H9 (cell line): ENCODE results near the gene IVNS1ABP. TPM values are rescaled to one million over a fixed set of nuclear protein-coding genes. Genes with fewer than 3 reads are reported as not detected.
"Not testable (repeated sequence)": the region's sequence is repeated elsewhere in the genome, so short reads cannot be mapped to it uniquely, and the experiment has no call there.

Experiments
- DNase-seq: peaks from one replicate; pipeline ENCODE4 v3.0.0-alpha.2; 2017
- H2AFZ ChIP-seq: one replicate; pipeline ENCODE4 v1.6.1; 2013; ENCODE audit warnings: mild to moderate bottlenecking, low read length, control low read depth, moderate library complexity
- H2AK5ac ChIP-seq: 2 replicates; pipeline ENCODE4 v1.6.1; 2013; ENCODE audit warnings: low read length, control low read depth, mixed read lengths; ENCODE audit not compliant: insufficient read length
- H2BK120ac ChIP-seq: one replicate; pipeline ENCODE4 v1.6.1; 2013; ENCODE audit warnings: low read depth, mild to moderate bottlenecking, low read length, control low read depth, inconsistent platforms; ENCODE audit not compliant: poor library complexity, severe bottlenecking
- H2BK12ac ChIP-seq: 2 replicates; pipeline ENCODE4 v1.6.1; 2013; ENCODE audit warnings: low read length, control low read depth, mixed read lengths, low read depth; ENCODE audit not compliant: insufficient read length
- H2BK15ac ChIP-seq: 2 replicates; pipeline ENCODE4 v1.6.1; 2013; ENCODE audit warnings: low read depth, low read length, control low read depth
- H2BK20ac ChIP-seq: one replicate; pipeline ENCODE4 v1.6.1; 2013; ENCODE audit warnings: low read depth, mild to moderate bottlenecking, low read length, control low read depth, inconsistent platforms; ENCODE audit not compliant: poor library complexity, severe bottlenecking
- H2BK5ac ChIP-seq: 2 replicates; pipeline ENCODE4 v1.6.1; 2013; ENCODE audit warnings: low read length, control low read depth, mixed read lengths; ENCODE audit not compliant: insufficient read length
- H3K14ac ChIP-seq: 2 replicates; pipeline ENCODE4 v1.6.1; 2013; ENCODE audit warnings: low read length, control low read depth; ENCODE audit not compliant: insufficient read depth
- H3K18ac ChIP-seq: 2 replicates; pipeline ENCODE4 v1.6.1; 2013; ENCODE audit warnings: low read depth, mild to moderate bottlenecking, mixed read lengths, low read length, control low read depth; ENCODE audit not compliant: insufficient read length
- H3K23ac ChIP-seq: 2 replicates; pipeline ENCODE4 v1.6.1; 2013; ENCODE audit warnings: low read length, control low read depth, mixed read lengths, low read depth; ENCODE audit not compliant: insufficient read length
- H3K23me2 ChIP-seq: 2 replicates; pipeline ENCODE4 v1.6.1; 2013; ENCODE audit warnings: low read depth, mild to moderate bottlenecking, mixed read lengths, low read length, control low read depth; ENCODE audit not compliant: insufficient read length, poor library complexity, severe bottlenecking
- H3K27ac ChIP-seq: 2 replicates; pipeline ENCODE4 v1.5.1; 2013; ENCODE audit warnings: low read length, control low read depth, mixed read lengths, low read depth; ENCODE audit not compliant: insufficient read length
- H3K27me3 ChIP-seq: 2 replicates; pipeline ENCODE4 v1.6.1; 2013; ENCODE audit warnings: low read length, control low read depth, inconsistent platforms; ENCODE audit not compliant: insufficient read depth
- H3K4ac ChIP-seq: 2 replicates; pipeline ENCODE4 v1.6.1; 2013; ENCODE audit warnings: low read depth, mild to moderate bottlenecking, control low read depth, inconsistent platforms, low read length, moderate library complexity
- H3K4me1 ChIP-seq: 2 replicates; pipeline ENCODE4 v1.6.1; 2013; ENCODE audit warnings: low read length, control low read depth, inconsistent platforms; ENCODE audit not compliant: insufficient read depth
- H3K4me2 ChIP-seq: 2 replicates; pipeline ENCODE4 v1.6.1; 2013; ENCODE audit warnings: low read length, control low read depth, mixed read lengths; ENCODE audit not compliant: insufficient read length, insufficient read depth
- H3K56ac ChIP-seq: 2 replicates; pipeline ENCODE4 v1.6.1; 2013; ENCODE audit warnings: low read depth, mild to moderate bottlenecking, mixed read lengths, low read length, control low read depth; ENCODE audit not compliant: insufficient read length
- H3K79me1 ChIP-seq: 2 replicates; pipeline ENCODE4 v1.6.1; 2013; ENCODE audit warnings: low read depth, mild to moderate bottlenecking, moderate library complexity, low read length, control low read depth, inconsistent platforms; ENCODE audit not compliant: insufficient read depth, poor library complexity, severe bottlenecking
- H3K79me2 ChIP-seq: 2 replicates; pipeline ENCODE4 v1.6.1; 2013; ENCODE audit warnings: low read length, control low read depth, inconsistent platforms; ENCODE audit not compliant: insufficient read depth
- H3K9ac ChIP-seq: 2 replicates; pipeline ENCODE4 v1.6.1; 2013; ENCODE audit warnings: low read length, control low read depth, mixed read lengths; ENCODE audit not compliant: insufficient read length; ENCODE audit errors: extremely low read depth
- H3K9me3 ChIP-seq: one replicate; pipeline ENCODE4 v1.6.1; 2013; ENCODE audit warnings: low read depth, low read length, inconsistent platforms; ENCODE audit not compliant: control insufficient read depth
- H3T11ph ChIP-seq: one replicate; pipeline ENCODE4 v1.6.1; 2013; ENCODE audit warnings: mild to moderate bottlenecking, low read length, control low read depth, inconsistent platforms
- H4K20me1 ChIP-seq: one replicate; pipeline ENCODE4 v1.6.1; 2013; ENCODE audit not compliant: control insufficient read depth, insufficient read length, insufficient read depth
- H4K5ac ChIP-seq: 2 replicates; pipeline ENCODE4 v1.6.1; 2013; ENCODE audit warnings: low read depth, mild to moderate bottlenecking, mixed read lengths, low read length, control low read depth; ENCODE audit not compliant: insufficient read length
- H4K8ac ChIP-seq: replicated peaks from 2 replicates; pipeline ENCODE4 v1.6.1; 2013; ENCODE audit warnings: low read length, control low read depth, mixed read lengths, low read depth; ENCODE audit not compliant: insufficient read length
- H4K91ac ChIP-seq: 2 replicates; pipeline ENCODE4 v1.6.1; 2013; ENCODE audit warnings: low read depth, mild to moderate bottlenecking, moderate library complexity, mixed read lengths, low read length, control low read depth; ENCODE audit not compliant: insufficient read length
- H3K27ac Mint-ChIP-seq, 3 experiments: 2 replicates in 2 of 3; 3 replicates in 1 of 3; pipeline ENCODE4 v1.8.0; 2020 to 2021; ENCODE audit warnings: mixed read lengths in 3 of 3, mild to moderate bottlenecking in 1 of 3, moderate library complexity in 1 of 3
- H3K27me3 Mint-ChIP-seq: 2 replicates; pipeline ENCODE4 v1.8.0; 2021; ENCODE audit warnings: low read depth, mild to moderate bottlenecking, moderate library complexity, mixed read lengths
- H3K36me3 Mint-ChIP-seq, 3 experiments: 2 replicates in 2 of 3; 3 replicates in 1 of 3; pipeline ENCODE4 v1.8.0; 2020 to 2021; ENCODE audit warnings: low read depth in 3 of 3, mixed read lengths in 3 of 3; ENCODE audit not compliant: insufficient read depth in 1 of 3
- H3K4me1 Mint-ChIP-seq, 2 experiments: 2 replicates each; pipeline ENCODE4 v1.8.0; 2020; ENCODE audit warnings: mixed read lengths in 2 of 2
- H3K4me3 Mint-ChIP-seq, 2 experiments: 2 replicates in 1 of 2; 3 replicates in 1 of 2; pipeline ENCODE4 v1.8.0; 2020 to 2021; ENCODE audit warnings: mild to moderate bottlenecking in 2 of 2, mixed read lengths in 2 of 2, moderate library complexity in 1 of 2
- H3K9me3 Mint-ChIP-seq, 2 experiments: 2 replicates in 1 of 2; 3 replicates in 1 of 2; pipeline ENCODE4 v1.8.0; 2020; ENCODE audit warnings: mild to moderate bottlenecking in 2 of 2, mixed read lengths in 2 of 2, moderate library complexity in 1 of 2
- WGBS: extraction: QIAGEN DNeasy Blood & Tissue Kit; methylation state at CpG from one replicate; pipeline ENCODE4 v1.1.7; 2013; ENCODE audit warnings: missing lambda C conversion rate, low lambda C conversion rate, mixed read lengths; ENCODE audit not compliant: insufficient read length; ENCODE audit errors: extremely low coverage; 5-methylcytosine and 5-hydroxymethylcytosine counted together
- total RNA-seq: library from RNA; stranded (reverse); gene quantifications from 2 replicates; pipeline ENCODE4 v1.2.1, GENCODE V29; 2021

Gene IVNS1ABP
- total RNA-seq, 1 experiment from 2014 or later = 110 TPM

GRCh38 chr1:185251928-185252327 is 65.1 kb downstream of the IVNS1ABP start:
- H3K4me2 ChIP-seq, H4K20me1 ChIP-seq, H3K27me3 ChIP-seq, H4K91ac ChIP-seq, H3K4me1 ChIP-seq, DNase-seq, H2BK20ac ChIP-seq, H3K56ac ChIP-seq, H4K5ac ChIP-seq, H2BK120ac ChIP-seq, H2AK5ac ChIP-seq, H3K14ac ChIP-seq, H3K27ac Mint-ChIP-seq, H4K8ac ChIP-seq, H3T11ph ChIP-seq, H2AFZ ChIP-seq, H2BK12ac ChIP-seq, H3K79me2 ChIP-seq, H3K79me1 ChIP-seq, H3K23me2 ChIP-seq, H3K18ac ChIP-seq, H3K36me3 Mint-ChIP-seq, H3K4ac ChIP-seq, H2BK5ac ChIP-seq, H3K4me3 Mint-ChIP-seq, H3K9ac ChIP-seq, H2BK15ac ChIP-seq, H3K9me3 Mint-ChIP-seq, H3K9me3 ChIP-seq, H3K27me3 Mint-ChIP-seq, H3K23ac ChIP-seq, H3K27ac ChIP-seq: not testable (repeated sequence)
- H3K4me1 Mint-ChIP-seq = peaks cover 18 to 24% of the 10 kb centered on the region in 2 experiments
- WGBS = no CpG with 5 or more reads among the region's 4 CpGs
